WTC11 (cell line): ENCODE results near the gene SPDYA. TPM values are rescaled to one million over a fixed set of nuclear protein-coding genes. Genes with fewer than 3 reads are reported as not detected.

Experiments
- ATAC-seq: fragments of 200-7000 bp; cut with Tn5 transposase; 2 replicates; pipeline ENCODE4 v1.10.0; 2021; ENCODE audit warnings: mild to moderate bottlenecking, moderate library complexity
- CTCF ChIA-PET: fragments of 300-600 bp; sonication (Branson Sonifier 250); formaldehyde crosslinking; loops from one replicate; lab custom pipeline; 2021; ENCODE audit warnings: antibody characterized with exemption; lab: Charles Lee
- POLR2A ChIA-PET: fragments of 350-600 bp; sonication (Branson Sonifier 250); formaldehyde crosslinking; loops from one replicate; lab custom pipeline; 2021; ENCODE audit warnings: antibody characterized with exemption; lab: Charles Lee
- DNase-seq: peaks from one replicate; pipeline ENCODE4 v3.0.0; 2021; ENCODE audit warnings: low spot score
- H3K27ac Mint-ChIP-seq: 2 replicates; pipeline ENCODE4 v1.8.0; 2021; ENCODE audit warnings: mixed read lengths
- H3K27me3 Mint-ChIP-seq: 2 replicates; pipeline ENCODE4 v1.8.0; 2021; ENCODE audit warnings: low read depth, mild to moderate bottlenecking, moderate library complexity, mixed read lengths
- H3K36me3 Mint-ChIP-seq: 2 replicates; pipeline ENCODE4 v1.8.0; 2021; ENCODE audit warnings: mixed read lengths
- H3K4me1 Mint-ChIP-seq: 2 replicates; pipeline ENCODE4 v1.8.0; 2022; ENCODE audit warnings: mixed read lengths
- H3K4me3 Mint-ChIP-seq: 2 replicates; pipeline ENCODE4 v1.8.0; 2021; ENCODE audit warnings: mild to moderate bottlenecking, moderate library complexity, mixed read lengths
- H3K9me3 Mint-ChIP-seq: 2 replicates; pipeline ENCODE4 v1.8.0; 2021; ENCODE audit warnings: mixed read lengths
- AR ChIP-seq: fragments of 250-450 bp; sonication (Bioruptor Pico); IDR thresholded peaks from 2 replicates; pipeline ENCODE4 v1.9.0; 2021; ENCODE audit warnings: mild to moderate bottlenecking
- ARID4B ChIP-seq: sonication (generic); formaldehyde crosslinking; IDR thresholded peaks from 2 replicates; pipeline ENCODE4 v1.8.0; 2023; ENCODE audit warnings: missing genetic modification reagents, mild to moderate bottlenecking, borderline replicate concordance
- EMX1 ChIP-seq: fragments of 250-450 bp; sonication (Bioruptor Pico); IDR thresholded peaks from 2 replicates; pipeline ENCODE4 v1.8.0; 2021; ENCODE audit warnings: mild to moderate bottlenecking
- ESRRA ChIP-seq: sonication (generic); formaldehyde crosslinking; IDR thresholded peaks from 2 replicates; pipeline ENCODE4 v1.8.1; 2022; ENCODE audit warnings: mild to moderate bottlenecking, missing genetic modification reagents, borderline replicate concordance
- FOXJ3 ChIP-seq: sonication (generic); formaldehyde crosslinking; IDR thresholded peaks from 2 replicates; pipeline ENCODE4 v1.9.0; 2021; ENCODE audit warnings: missing genetic modification reagents, mild to moderate bottlenecking, borderline replicate concordance
- FOXK1 ChIP-seq: sonication (generic); formaldehyde crosslinking; IDR thresholded peaks from 2 replicates; pipeline ENCODE4 v1.8.0; 2022; ENCODE audit warnings: mild to moderate bottlenecking, moderate library complexity, missing genetic modification reagents
- GABPB1 ChIP-seq: sonication (generic); formaldehyde crosslinking; IDR thresholded peaks from 2 replicates; pipeline ENCODE4 v1.8.1; 2023; ENCODE audit warnings: mild to moderate bottlenecking, missing genetic modification reagents
- HMGXB4 ChIP-seq: sonication (generic); formaldehyde crosslinking; IDR thresholded peaks from 2 replicates; pipeline ENCODE4 v1.8.1; 2023; ENCODE audit warnings: mild to moderate bottlenecking, moderate library complexity, missing genetic modification reagents
- KAT7 ChIP-seq: sonication (generic); formaldehyde crosslinking; IDR thresholded peaks from 2 replicates; pipeline ENCODE4 v1.8.1; 2023; ENCODE audit warnings: missing genetic modification reagents, mild to moderate bottlenecking, borderline replicate concordance
- MYBL2 ChIP-seq: sonication (generic); formaldehyde crosslinking; IDR thresholded peaks from 2 replicates; pipeline ENCODE4 v1.8.1; 2023; ENCODE audit warnings: mild to moderate bottlenecking, moderate library complexity, missing genetic modification reagents
- NFYB ChIP-seq: sonication (generic); formaldehyde crosslinking; conservative IDR thresholded peaks from 2 replicates; pipeline ENCODE4 v1.8.0; 2022; ENCODE audit warnings: low read depth, missing genetic modification reagents
- NR3C1 ChIP-seq: sonication (generic); formaldehyde crosslinking; conservative IDR thresholded peaks from 2 replicates; pipeline ENCODE4 v1.8.1; 2023; ENCODE audit warnings: low read depth, mild to moderate bottlenecking, missing genetic modification reagents
- OVOL2 ChIP-seq: fragments of 250-450 bp; sonication (Bioruptor Pico); IDR thresholded peaks from 2 replicates; pipeline ENCODE4 v1.9.0; 2021; ENCODE audit warnings: mild to moderate bottlenecking, borderline replicate concordance
- SMAD3 ChIP-seq: sonication (generic); formaldehyde crosslinking; IDR thresholded peaks from 2 replicates; pipeline ENCODE4 v1.8.0; 2022; ENCODE audit warnings: missing genetic modification reagents, mild to moderate bottlenecking, borderline replicate concordance
- TEAD4 ChIP-seq: sonication (generic); formaldehyde crosslinking; IDR thresholded peaks from 2 replicates; pipeline ENCODE4 v1.8.0; 2022; ENCODE audit warnings: mild to moderate bottlenecking, missing genetic modification reagents
- TP53 ChIP-seq: sonication (generic); formaldehyde crosslinking; IDR thresholded peaks from 2 replicates; pipeline ENCODE4 v1.8.1; 2023; ENCODE audit warnings: mild to moderate bottlenecking, missing genetic modification reagents
- USF2 ChIP-seq: sonication (generic); formaldehyde crosslinking; IDR thresholded peaks from 2 replicates; pipeline ENCODE4 v1.8.1; 2023; ENCODE audit warnings: mild to moderate bottlenecking, missing genetic modification reagents, moderate library complexity
- ZNF512 ChIP-seq: sonication (generic); formaldehyde crosslinking; IDR thresholded peaks from 2 replicates; pipeline ENCODE4 v1.8.1; 2022; ENCODE audit warnings: missing genetic modification reagents, borderline replicate concordance
- total RNA-seq: library from RNA; stranded (reverse); gene quantifications from 3 replicates; pipeline ENCODE4 v1.2.3, GENCODE V29; 2021

Gene SPDYA
- total RNA-seq, 1 experiment from 2014 or later, result 0.61 TPM

GRCh38 chr2:28896906-28897305 is 86.3 kb downstream of the SPDYA start:
- no peaks in the 10 kb centered on the region for H3K27me3 Mint-ChIP-seq
- DNase-seq, result no peak
- ChIA-PET POLR2A (no interaction called here), CTCF (no interaction called here)
- H3K4me3 Mint-ChIP-seq, result peak overlapping the region; percentile 98
- no peaks in the 10 kb centered on the region for H3K9me3 Mint-ChIP-seq
- H3K36me3 Mint-ChIP-seq, result peaks cover 10% of the 10 kb centered on the region
- no peak overlapping the region for H3K27ac Mint-ChIP-seq
- no peak for ATAC-seq
- H3K4me1 Mint-ChIP-seq, result peaks cover 48% of the 10 kb centered on the region
- TF ChIP-seq NR3C1 (no peak), ARID4B (CRISPR knock-in tag) (no peak), USF2 (CRISPR knock-in tag) (no peak), ZNF512 (no peak), TP53 (CRISPR knock-in tag) (no peak), TEAD4 (CRISPR knock-in tag) (no peak), FOXK1 (no peak), HMGXB4 (no peak), FOXJ3 (no peak), MYBL2 (CRISPR knock-in tag) (no peak), EMX1 (CRISPR knock-in tag) (no peak)

GRCh38 chr2:28898048-28898447 is 87.4 kb downstream of the SPDYA start:
- H3K4me1 Mint-ChIP-seq, result peaks cover 48% of the 10 kb centered on the region
- ATAC-seq (no peak), DNase-seq (no peak)
- ChIA-PET CTCF (no interaction called here), POLR2A (no interaction called here)
- TF ChIP-seq NFYB (CRISPR knock-in tag) (no peak), SMAD3 (CRISPR knock-in tag) (no peak), GABPB1 (no peak), TP53 (CRISPR knock-in tag) (no peak), ESRRA (CRISPR knock-in tag) (no peak), AR (CRISPR knock-in tag) (no peak), OVOL2 (CRISPR knock-in tag) (no peak), KAT7 (CRISPR knock-in tag) (no peak)
- H3K27ac Mint-ChIP-seq, result no peak overlapping the region
- no peaks in the 10 kb centered on the region for H3K27me3 Mint-ChIP-seq
- peaks cover 20% of the 10 kb centered on the region for H3K36me3 Mint-ChIP-seq
- H3K4me3 Mint-ChIP-seq, result peak overlapping the region; percentile 98
- no peaks in the 10 kb centered on the region for H3K9me3 Mint-ChIP-seq
